Activated CD4-positive, alpha-beta memory T cell treated with anti-CD3 and anti-CD28 coated beads for 36 hours (primary cell): ENCODE data around the gene CAB39L. TPM values are rescaled to one million over a fixed set of nuclear protein-coding genes. Genes with fewer than 3 reads are reported as not detected.

Experiments
- CTCF ChIA-PET: fragments of 350-600 bp; sonication (Branson Sonifier 250); formaldehyde crosslinking; loops from one replicate; lab custom pipeline; 2021; ENCODE audit warnings: antibody characterized with exemption, inconsistent platforms; lab: Charles Lee
- POLR2A ChIA-PET: fragments of 350-600 bp; sonication (Branson Sonifier 250); formaldehyde crosslinking; loops from one replicate; lab custom pipeline; 2021; ENCODE audit warnings: antibody characterized with exemption; lab: Charles Lee
- DNase-seq: peaks from one replicate; pipeline ENCODE4 v3.0.0-alpha.2; 2020
- H3K27ac Mint-ChIP-seq: one replicate; pipeline ENCODE4 v1.8.0; 2021; ENCODE audit warnings: mixed read lengths
- H3K27me3 Mint-ChIP-seq: one replicate; pipeline ENCODE4 v1.8.0; 2021; ENCODE audit warnings: mixed read lengths
- H3K36me3 Mint-ChIP-seq: one replicate; pipeline ENCODE4 v1.8.0; 2021; ENCODE audit warnings: mixed read lengths
- H3K4me1 Mint-ChIP-seq: one replicate; pipeline ENCODE4 v1.8.0; 2021; ENCODE audit warnings: low read depth, mixed read lengths
- H3K4me3 Mint-ChIP-seq: one replicate; pipeline ENCODE4 v1.8.0; 2021; ENCODE audit warnings: mild to moderate bottlenecking, mixed read lengths
- H3K9me3 Mint-ChIP-seq: one replicate; pipeline ENCODE4 v1.8.0; 2021; ENCODE audit warnings: mixed read lengths
- intact Hi-C: fragments of 100-400 bp; cut with micrococcal nuclease; formaldehyde crosslinking; loops from one replicate; pipeline ENCODE4 v1.15.1; 2023
- total RNA-seq, 2 experiments: library from RNA; stranded (reverse); gene quantifications; one replicate each; pipeline ENCODE4 v1.2.3, GENCODE V29; 2021

Gene CAB39L
- total RNA-seq, 2 experiments from 2014 or later = 5.6 to 6.3 TPM

- Mint-ChIP-seq H3K4me3 (no peak overlapping the region), H3K36me3 (no peaks in the 10 kb centered on the region), H3K4me1 (peaks cover 8% of the 10 kb centered on the region), H3K27ac (no peak overlapping the region), H3K9me3 (no peaks in the 10 kb centered on the region), H3K27me3 (no peaks in the 10 kb centered on the region)
- DNase-seq = no peak
- POLR2A ChIA-PET = no interaction called here
- intact Hi-C loops = no loop called here
- CTCF ChIA-PET = interaction anchor here (1.1 kb wide), 1 partner anchor 292 kb away, joined by 3 read pairs; no protein-coding TSS in a partner anchor
These were observed 129.5 kb downstream of the CAB39L start for GRCh38 chr13:49314344-49314882.

GRCh38 chr13:49311816-49312215, 132.0 kb downstream of the CAB39L start:
- ChIA-PET POLR2A (no interaction called here), CTCF (no interaction called here)
- Mint-ChIP-seq H3K27me3 (no peaks in the 10 kb centered on the region), H3K27ac (no peak overlapping the region), H3K36me3 (no peaks in the 10 kb centered on the region), H3K4me3 (no peak overlapping the region), H3K4me1 (peaks cover 8% of the 10 kb centered on the region), H3K9me3 (no peaks in the 10 kb centered on the region)
- DNase-seq = no peak
- intact Hi-C loops = no loop called here

- ChIA-PET POLR2A (no interaction called here), CTCF (no interaction called here)
- intact Hi-C loops = no loop called here
These were observed 133.6 kb downstream of the CAB39L start for GRCh38 chr13:49310251-49310650.

GRCh38 chr13:49308921-49309408, 134.9 kb downstream of the CAB39L start:
- H3K27ac Mint-ChIP-seq = no peak overlapping the region
- no peaks in the 10 kb centered on the region for H3K9me3 Mint-ChIP-seq
- H3K27me3 Mint-ChIP-seq = no peaks in the 10 kb centered on the region
- intact Hi-C loops = no loop called here
- no peak overlapping the region for H3K4me3 Mint-ChIP-seq
- CTCF ChIA-PET = no interaction called here
- H3K36me3 Mint-ChIP-seq = no peaks in the 10 kb centered on the region
- no peak for DNase-seq
- POLR2A ChIA-PET = no interaction called here
- H3K4me1 Mint-ChIP-seq = peaks cover 4% of the 10 kb centered on the region

More at GRCh38 chr13:49310251-49310650, 133.6 kb downstream of the CAB39L start:
- Mint-ChIP-seq H3K27ac (no peak overlapping the region), H3K27me3 (no peaks in the 10 kb centered on the region), H3K4me1 (peaks cover 8% of the 10 kb centered on the region), H3K9me3 (no peaks in the 10 kb centered on the region), H3K36me3 (no peaks in the 10 kb centered on the region), H3K4me3 (no peak overlapping the region)
- no peak for DNase-seq

GRCh38 chr13:49308097-49308875, 135.6 kb downstream of the CAB39L start:
- CTCF ChIA-PET = no interaction called here

GRCh38 chr13:49307365-49307764, 136.5 kb downstream of the CAB39L start:
- CTCF ChIA-PET = interaction anchor here (1.7 kb wide), 1 partner anchor 300 kb away, joined by 5 read pairs; no protein-coding TSS in a partner anchor
- H3K27ac Mint-ChIP-seq = no peak overlapping the region
- no peak overlapping the region for H3K4me3 Mint-ChIP-seq
- no peaks in the 10 kb centered on the region for H3K4me1 Mint-ChIP-seq
- no peaks in the 10 kb centered on the region for H3K36me3 Mint-ChIP-seq
- no peaks in the 10 kb centered on the region for H3K9me3 Mint-ChIP-seq
- POLR2A ChIA-PET = no interaction called here
- DNase-seq = no peak
- H3K27me3 Mint-ChIP-seq = no peaks in the 10 kb centered on the region
- intact Hi-C loops = no loop called here

More at GRCh38 chr13:49308097-49308875, 135.6 kb downstream of the CAB39L start:
- intact Hi-C loops = no loop called here
- H3K27me3 Mint-ChIP-seq = no peaks in the 10 kb centered on the region
- H3K4me1 Mint-ChIP-seq = no peaks in the 10 kb centered on the region
- POLR2A ChIA-PET = no interaction called here
- no peak overlapping the region for H3K4me3 Mint-ChIP-seq
- no peaks in the 10 kb centered on the region for H3K9me3 Mint-ChIP-seq
- H3K36me3 Mint-ChIP-seq = no peaks in the 10 kb centered on the region
- H3K27ac Mint-ChIP-seq = no peak overlapping the region
- no peak for DNase-seq

GRCh38 chr13:49305792-49306425, 138.0 kb downstream of the CAB39L start:
- CTCF ChIA-PET = interaction anchor here (0.5 to 1.7 kb wide), 3 partner anchors 35 to 301 kb away, joined by 3 to 5 read pairs (median 4); no protein-coding TSS in a partner anchor
- Mint-ChIP-seq H3K36me3 (no peaks in the 10 kb centered on the region), H3K27me3 (no peaks in the 10 kb centered on the region), H3K27ac (no peak overlapping the region), H3K9me3 (no peaks in the 10 kb centered on the region), H3K4me3 (no peak overlapping the region), H3K4me1 (peaks cover 9% of the 10 kb centered on the region)
- intact Hi-C loops = no loop called here
- no peak for DNase-seq
- POLR2A ChIA-PET = no interaction called here

- no peaks in the 10 kb centered on the region for H3K36me3 Mint-ChIP-seq
- H3K27ac Mint-ChIP-seq = no peak overlapping the region
- no peak for DNase-seq
- ChIA-PET CTCF (interaction anchor here (0.5 to 1.1 kb wide), 2 partner anchors 34 to 302 kb away, joined by 3 to 4 read pairs; no protein-coding TSS in a partner anchor), POLR2A (no interaction called here)
- intact Hi-C loops = no loop called here
- no peak overlapping the region for H3K4me3 Mint-ChIP-seq
- H3K4me1 Mint-ChIP-seq = peaks cover 9% of the 10 kb centered on the region
- no peaks in the 10 kb centered on the region for H3K27me3 Mint-ChIP-seq
- no peaks in the 10 kb centered on the region for H3K9me3 Mint-ChIP-seq
These were observed 138.8 kb downstream of the CAB39L start for GRCh38 chr13:49304763-49305700.

GRCh38 chr13:49304356-49304755, 139.5 kb downstream of the CAB39L start:
- H3K9me3 Mint-ChIP-seq = no peaks in the 10 kb centered on the region
- no peaks in the 10 kb centered on the region for H3K36me3 Mint-ChIP-seq
- H3K4me3 Mint-ChIP-seq = no peak overlapping the region
- ChIA-PET POLR2A (no interaction called here), CTCF (no interaction called here)
- no peak overlapping the region for H3K27ac Mint-ChIP-seq
- DNase-seq = no peak
- no peaks in the 10 kb centered on the region for H3K27me3 Mint-ChIP-seq
- H3K4me1 Mint-ChIP-seq = peaks cover 9% of the 10 kb centered on the region
- intact Hi-C loops = no loop called here

- POLR2A ChIA-PET = no interaction called here
- Mint-ChIP-seq H3K9me3 (no peaks in the 10 kb centered on the region), H3K36me3 (no peaks in the 10 kb centered on the region), H3K27ac (no peak overlapping the region), H3K4me1 (peaks cover 9% of the 10 kb centered on the region), H3K27me3 (no peaks in the 10 kb centered on the region), H3K4me3 (no peak overlapping the region)
- CTCF ChIA-PET = interaction anchor here (1.3 to 1.6 kb wide), 2 partner anchors 303 to 309 kb away, joined by 5 to 9 read pairs; no protein-coding TSS in a partner anchor
- intact Hi-C loops = no loop called here
- DNase-seq = no peak
These were observed 140.2 kb downstream of the CAB39L start for GRCh38 chr13:49303533-49304252.

- H3K36me3 Mint-ChIP-seq = no peaks in the 10 kb centered on the region
- ChIA-PET CTCF (interaction anchor here (0.8 to 1.6 kb wide), 3 partner anchors 10 to 310 kb away, joined by 3 to 9 read pairs (median 5); no protein-coding TSS in a partner anchor), POLR2A (no interaction called here)
- H3K27ac Mint-ChIP-seq = no peak overlapping the region
- H3K27me3 Mint-ChIP-seq = no peaks in the 10 kb centered on the region
- H3K4me1 Mint-ChIP-seq = peaks cover 9% of the 10 kb centered on the region
- intact Hi-C loops = no loop called here
- H3K9me3 Mint-ChIP-seq = no peaks in the 10 kb centered on the region
- H3K4me3 Mint-ChIP-seq = no peak overlapping the region
- DNase-seq = no peak
These were observed 141.0 kb downstream of the CAB39L start for GRCh38 chr13:49302817-49303216.
